CD14-positive monocyte (primary cell): ENCODE measurements around the gene SNX20. TPM values are rescaled to one million over a fixed set of nuclear protein-coding genes. Genes with fewer than 3 reads are reported as not detected.

Source experiments
- DNase-seq, 3 donors: peaks; one replicate each; pipeline ENCODE4 v3.0.0-alpha.2; 2011 to 2022
- H2AFZ ChIP-seq: 2 replicates; pipeline ENCODE4 v1.6.0; 2012; ENCODE audit warnings: mild to moderate bottlenecking, low read depth, low read length, inconsistent platforms; ENCODE audit not compliant: insufficient read depth, poor library complexity, severe bottlenecking
- H3K27ac ChIP-seq, 2 donors: 1 replicate in 1 of 2; 2 replicates in 1 of 2; pipeline ENCODE4 v1.5.1; 2012 to 2013; ENCODE audit warnings: low read length in 2 of 2, control low read depth in 1 of 2, inconsistent platforms in 1 of 2, low read depth in 1 of 2, mild to moderate bottlenecking in 1 of 2
- H3K27me3 ChIP-seq, 2 donors: one replicate each; pipeline versions ENCODE4 v1.6.0 to v1.6.1; 2011 to 2013; ENCODE audit warnings: low read length in 2 of 2; ENCODE audit not compliant: control insufficient read depth in 2 of 2, insufficient read depth in 2 of 2
- H3K36me3 ChIP-seq, 2 donors: replicated peaks in 1 of 2; 1 replicate in 1 of 2; 2 replicates in 1 of 2; pipeline versions ENCODE4 v1.5.1 to v1.6.1; 2012 to 2013; ENCODE audit warnings: low read length in 2 of 2, control low read depth in 1 of 2, inconsistent platforms in 1 of 2, mild to moderate bottlenecking in 1 of 2; ENCODE audit not compliant: insufficient read depth in 2 of 2, control insufficient read depth in 1 of 2
- H3K4me1 ChIP-seq, 2 donors: 1 replicate in 1 of 2; 2 replicates in 1 of 2; pipeline versions ENCODE4 v1.5.1 to v1.6.1; 2012 to 2013; ENCODE audit warnings: low read length in 2 of 2, control low read depth in 1 of 2, inconsistent platforms in 1 of 2, mild to moderate bottlenecking in 1 of 2, moderate library complexity in 1 of 2; ENCODE audit not compliant: insufficient read depth in 2 of 2, control insufficient read depth in 1 of 2
- H3K4me2 ChIP-seq: replicated peaks from 2 replicates; pipeline ENCODE3; 2012; ENCODE audit warnings: low read length, moderate library complexity, mild to moderate bottlenecking; ENCODE audit not compliant: poor library complexity, severe bottlenecking; ENCODE audit errors: extremely low read depth
- H3K4me3 ChIP-seq, 3 experiments: fragments of 200-600 bp in 1 of 3; sonication (generic) in 1 of 3; replicated peaks in 1 of 3; 1 replicate in 2 of 3; 2 replicates in 1 of 3; pipeline ENCODE4 v1.5.1; 2011 to 2013; ENCODE audit warnings: low read length in 3 of 3, mild to moderate bottlenecking in 3 of 3, control low read depth in 2 of 3, low read depth in 2 of 3, inconsistent platforms in 1 of 3, moderate library complexity in 1 of 3
- H3K79me2 ChIP-seq: 2 replicates; pipeline ENCODE4 v1.6.0; 2012; ENCODE audit warnings: mild to moderate bottlenecking, control low read depth, inconsistent platforms, low read length, moderate library complexity; ENCODE audit not compliant: insufficient read depth
- H3K9ac ChIP-seq: 2 replicates; pipeline ENCODE4 v1.6.0; 2017; ENCODE audit warnings: low read length, mild to moderate bottlenecking; ENCODE audit not compliant: insufficient read depth, poor library complexity, severe bottlenecking
- H3K9me3 ChIP-seq, 2 donors: replicated peaks in 1 of 2; 1 replicate in 1 of 2; 2 replicates in 1 of 2; pipeline versions ENCODE4 v1.5.1 to v1.6.1; 2012 to 2013; ENCODE audit warnings: low read length in 2 of 2, control low read depth in 1 of 2; ENCODE audit not compliant: control insufficient read depth in 1 of 2, insufficient read depth in 1 of 2
- H4K20me1 ChIP-seq: 2 replicates; pipeline ENCODE4 v1.6.0; 2012; ENCODE audit warnings: mild to moderate bottlenecking, low read length, control low read depth, moderate library complexity; ENCODE audit not compliant: insufficient read depth
- H3K27ac Mint-ChIP-seq, 7 donors: one replicate each; pipeline ENCODE4 v1.8.0; 2020; ENCODE audit warnings: mild to moderate bottlenecking in 7 of 7, mixed read lengths in 7 of 7, moderate library complexity in 6 of 7, inconsistent platforms in 2 of 7
- H3K27me3 Mint-ChIP-seq, 3 donors: one replicate each; pipeline ENCODE4 v1.8.0; 2021 to 2022; ENCODE audit warnings: low read depth in 3 of 3, mild to moderate bottlenecking in 3 of 3, mixed read lengths in 3 of 3, moderate library complexity in 3 of 3, inconsistent platforms in 1 of 3
- H3K36me3 Mint-ChIP-seq, 2 donors: one replicate each; pipeline ENCODE4 v1.8.0; 2020; ENCODE audit warnings: mixed read lengths in 2 of 2, inconsistent platforms in 1 of 2, mild to moderate bottlenecking in 1 of 2
- H3K4me1 Mint-ChIP-seq: one replicate; pipeline ENCODE4 v1.8.0; 2020; ENCODE audit warnings: mild to moderate bottlenecking, mixed read lengths
- H3K4me3 Mint-ChIP-seq, 2 donors: one replicate each; pipeline ENCODE4 v1.8.0; 2020; ENCODE audit warnings: mild to moderate bottlenecking in 2 of 2, mixed read lengths in 2 of 2, moderate library complexity in 1 of 2
- H3K9me3 Mint-ChIP-seq, 7 donors: one replicate each; pipeline ENCODE4 v1.8.0; 2020 to 2022; ENCODE audit warnings: mixed read lengths in 7 of 7, mild to moderate bottlenecking in 6 of 7, moderate library complexity in 6 of 7, inconsistent platforms in 2 of 7
- WGBS: methylation state at CpG from one replicate; pipeline ENCODE4 v1.1.5; 2013; ENCODE audit warnings: missing lambda C conversion rate; ENCODE audit not compliant: insufficient coverage; 5-methylcytosine and 5-hydroxymethylcytosine counted together
- intact Hi-C, 2 donors: fragments of 100-400 bp; cut with micrococcal nuclease; formaldehyde crosslinking; loops; one replicate each; pipeline versions ENCODE4 v1.15.0 to v1.15.1; 2023
- polyA plus RNA-seq, 3 donors: library from polyadenylated mRNA; depleted of rRNA in 1 of 3; unstranded in 2 of 3; stranded (reverse) in 1 of 3; fragments of 300-500 nt in 2 of 3; fragments of >200 nt in 1 of 3; fragmentation: Illumina TruSeq in 2 of 3; gene quantifications; 1 replicate in 2 of 3; 2 replicates in 1 of 3; pipeline ENCODE4 v1.2.3, GENCODE V29; 2012 to 2021
- TF ChIP-seq, protein P1 (sequence below): fragments of 200-600 bp; IDR thresholded peaks from one replicate; pipeline ENCODE4 v1.8.0; 2022; ENCODE audit warnings: antibody characterized with exemption, mild to moderate bottlenecking

The SNX20 gene
- polyA plus RNA-seq, 3 donors = 51.0 to 83.2 (median 52.0) TPM

DNA sequence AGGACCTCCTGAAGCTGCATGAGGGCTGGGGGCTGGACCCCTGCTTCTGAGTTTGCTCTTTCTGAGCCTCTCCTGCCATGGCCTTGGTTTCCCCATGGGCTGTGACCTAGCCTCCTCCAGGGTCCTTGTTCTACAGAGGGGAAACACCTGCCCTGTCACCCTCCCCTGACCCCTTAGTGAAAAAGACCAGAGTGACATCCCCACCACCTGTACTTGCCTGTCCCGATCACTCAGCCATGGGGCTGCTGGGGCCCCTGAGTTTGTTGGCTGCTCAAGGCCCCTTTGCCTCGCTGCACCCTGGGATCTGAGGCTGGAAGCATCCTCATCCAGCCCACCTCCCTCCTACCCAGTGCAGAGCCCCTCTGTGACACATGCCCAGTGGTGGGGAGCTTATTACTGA lies 13.1 kb upstream of the SNX20 start:
- Mint-ChIP-seq H3K36me3 (peaks cover 14 to 29% of the 10 kb centered on the region in 2 donors), H3K27ac (peak overlapping the region; percentile 98 to 100 (median 99)), H3K9me3 (no peaks in the 10 kb centered on the region), H3K4me3 (peak overlapping the region; percentile 95 to 99), H3K27me3 (no peaks in the 10 kb centered on the region), H3K4me1 (peaks cover 80% of the 10 kb centered on the region)
- Histone ChIP-seq H3K9me3 (no peaks in the 10 kb centered on the region), H3K27me3 (no peaks in the 10 kb centered on the region), H3K4me3 (peak overlapping the region; percentile 88 to 95 (median 90)), H3K27ac (peak overlapping the region; percentile 97 to 100), H3K79me2 (peaks cover 69% of the 10 kb centered on the region), H2AFZ (no peak overlapping the region), H3K36me3 (peaks cover under 1 to 5% of the 10 kb centered on the region in 2 donors), H3K9ac (peak overlapping the region; percentile 95), H3K4me2 (peak overlapping the region; percentile 99), H4K20me1 (peaks cover 9% of the 10 kb centered on the region), H3K4me1 (peaks cover 58 to 63% of the 10 kb centered on the region in 2 donors)
- TF ChIP-seq, protein P1, sequence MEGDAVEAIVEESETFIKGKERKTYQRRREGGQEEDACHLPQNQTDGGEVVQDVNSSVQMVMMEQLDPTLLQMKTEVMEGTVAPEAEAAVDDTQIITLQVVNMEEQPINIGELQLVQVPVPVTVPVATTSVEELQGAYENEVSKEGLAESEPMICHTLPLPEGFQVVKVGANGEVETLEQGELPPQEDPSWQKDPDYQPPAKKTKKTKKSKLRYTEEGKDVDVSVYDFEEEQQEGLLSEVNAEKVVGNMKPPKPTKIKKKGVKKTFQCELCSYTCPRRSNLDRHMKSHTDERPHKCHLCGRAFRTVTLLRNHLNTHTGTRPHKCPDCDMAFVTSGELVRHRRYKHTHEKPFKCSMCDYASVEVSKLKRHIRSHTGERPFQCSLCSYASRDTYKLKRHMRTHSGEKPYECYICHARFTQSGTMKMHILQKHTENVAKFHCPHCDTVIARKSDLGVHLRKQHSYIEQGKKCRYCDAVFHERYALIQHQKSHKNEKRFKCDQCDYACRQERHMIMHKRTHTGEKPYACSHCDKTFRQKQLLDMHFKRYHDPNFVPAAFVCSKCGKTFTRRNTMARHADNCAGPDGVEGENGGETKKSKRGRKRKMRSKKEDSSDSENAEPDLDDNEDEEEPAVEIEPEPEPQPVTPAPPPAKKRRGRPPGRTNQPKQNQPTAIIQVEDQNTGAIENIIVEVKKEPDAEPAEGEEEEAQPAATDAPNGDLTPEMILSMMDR = no peak
- intact Hi-C loops = loop anchor here (1.0 to 10.0 kb wide), 2 partner anchors 9 to 419 kb away; no protein-coding TSS in a partner anchor
- no CpG with 5 or more reads among the region's 2 CpGs for WGBS
- DNase-seq = no peak

DNA sequence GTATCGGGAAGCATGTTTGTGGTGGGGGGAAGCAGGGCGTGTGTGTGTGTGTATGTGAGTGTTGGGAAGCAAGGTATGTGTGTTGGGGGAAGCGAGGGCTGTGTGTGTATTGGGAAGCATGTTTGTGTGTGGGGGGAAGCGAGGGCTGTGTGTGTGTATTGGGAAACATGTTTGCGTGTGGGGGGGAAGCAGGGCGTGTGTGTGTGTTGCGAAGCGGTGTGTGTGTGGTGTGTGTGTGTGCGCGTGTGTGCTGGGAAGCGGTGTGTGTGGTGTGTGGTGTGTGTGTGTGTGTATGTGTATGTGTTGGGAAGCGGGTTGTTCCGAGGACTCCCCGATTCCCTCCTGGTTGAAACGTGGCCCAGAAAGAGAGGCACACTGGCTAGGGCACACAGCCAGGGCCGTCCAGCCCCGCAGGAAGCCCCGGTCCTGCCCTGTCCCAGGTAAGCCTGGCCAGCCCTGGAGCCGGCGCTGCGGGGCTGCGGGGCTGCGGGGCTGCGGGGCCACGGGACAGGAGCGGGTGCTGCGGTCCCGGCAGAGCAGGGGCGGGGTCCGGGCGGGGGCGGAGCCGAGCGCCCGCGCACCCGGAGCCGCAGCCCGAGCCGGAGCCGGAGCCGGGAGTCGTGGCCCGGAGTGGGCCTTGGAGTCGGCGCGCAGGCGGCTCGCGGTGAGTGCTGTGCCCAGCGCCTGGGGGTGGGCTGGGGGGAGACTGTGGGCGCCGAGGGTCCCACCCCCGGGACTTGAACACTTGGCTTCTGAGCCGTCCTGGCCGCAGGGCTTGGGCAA lies 12.1 kb upstream of the SNX20 start, which contains the start of gene NOD2:
Gene NOD2, plus strand, starts transcription at position 608 of the 783 bp plus-strand sequence. CDS start 5,890 bp downstream, outside the sequence.
- Mint-ChIP-seq H3K4me3 (peak within 1 kb of the TSS; percentile 95 to 99), H3K36me3 (peaks cover 6 to 20% of the 10 kb centered on the region in 2 donors), H3K27me3 (no peaks in the 10 kb centered on the region), H3K27ac (peak within 1 kb of the TSS; percentile 98 to 100 (median 99)), H3K4me1 (peaks cover 78% of the 10 kb centered on the region), H3K9me3 (no peaks in the 10 kb centered on the region)
- WGBS = 6% methylated on average over 53 of the region's 56 CpGs
- Histone ChIP-seq H3K27me3 (no peaks in the 10 kb centered on the region), H3K4me2 (peak within 1 kb of the TSS; percentile 99), H3K4me3 (peak within 1 kb of the TSS; percentile 88 to 95 (median 90)), H3K9me3 (no peaks in the 10 kb centered on the region), H4K20me1 (peaks cover 2% of the 10 kb centered on the region), H2AFZ (peak within 1 kb of the TSS; percentile 55), H3K36me3 (no peaks in the 10 kb centered on the region), H3K9ac (peak within 1 kb of the TSS; percentile 95), H3K4me1 (peaks cover 48 to 57% of the 10 kb centered on the region in 2 donors), H3K79me2 (peaks cover 59% of the 10 kb centered on the region), H3K27ac (peak within 1 kb of the TSS; percentile 97 to 100)
- DNase-seq = peak in 2 of 3 donors; percentile 33 to 48
- TF ChIP-seq, protein P1 = no peak
- intact Hi-C loops = loop anchor here in 1 of 2 donors (10.0 kb wide), 1 partner anchor 418 kb away; no protein-coding TSS in a partner anchor
